IPS-NIHi7 (cell line): ENCODE measurements around the gene MAD1L1.
"Not testable (repeated sequence)": the region's sequence is repeated elsewhere in the genome, so short reads cannot be mapped to it uniquely, and the experiment has no call there.

Source experiments
- DNase-seq: peaks from one replicate; pipeline ENCODE4 v3.0.0; 2012; ENCODE audit warnings: mixed read lengths; ENCODE audit errors: extremely low spot score

The MAD1L1 gene

DNA sequence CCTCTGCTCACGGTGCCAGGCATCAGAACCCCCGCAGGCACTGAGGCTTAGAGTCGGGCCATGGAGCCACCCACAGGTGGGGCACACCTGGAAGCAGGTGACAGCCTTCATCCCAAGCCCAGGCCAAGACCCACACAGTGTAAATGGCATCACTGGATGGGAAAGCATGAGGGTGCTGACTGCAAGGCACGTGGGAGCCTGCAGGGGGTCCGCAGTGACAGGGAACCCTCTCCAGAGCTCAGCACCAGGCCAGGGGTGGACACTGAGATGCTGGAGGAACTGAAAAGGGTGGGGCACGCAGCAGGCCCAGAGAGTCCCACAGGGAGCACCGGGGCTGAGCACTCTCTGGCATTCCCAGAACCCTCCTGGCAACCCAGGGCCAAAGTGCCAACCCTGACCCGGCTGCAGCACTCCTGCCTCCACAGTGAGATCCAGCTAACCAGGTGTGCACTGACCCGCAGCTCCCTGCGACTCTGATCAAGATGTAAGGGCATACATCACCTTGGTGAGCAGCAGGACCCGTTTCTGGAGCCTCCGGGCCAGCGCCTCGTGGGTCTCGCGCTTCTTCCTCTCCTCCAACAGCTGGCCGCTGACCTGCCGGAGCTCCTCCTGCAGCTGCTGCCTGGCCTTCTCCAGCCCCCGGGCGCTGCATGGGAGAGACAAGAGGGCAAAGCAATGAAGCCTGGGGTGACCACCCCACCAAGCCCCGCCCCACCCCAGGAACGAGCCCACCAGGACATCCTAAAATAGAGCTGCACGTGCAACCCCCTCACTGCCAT lies 163.9 kb downstream of the MAD1L1 start:
- DNase-seq = no peak

DNA sequence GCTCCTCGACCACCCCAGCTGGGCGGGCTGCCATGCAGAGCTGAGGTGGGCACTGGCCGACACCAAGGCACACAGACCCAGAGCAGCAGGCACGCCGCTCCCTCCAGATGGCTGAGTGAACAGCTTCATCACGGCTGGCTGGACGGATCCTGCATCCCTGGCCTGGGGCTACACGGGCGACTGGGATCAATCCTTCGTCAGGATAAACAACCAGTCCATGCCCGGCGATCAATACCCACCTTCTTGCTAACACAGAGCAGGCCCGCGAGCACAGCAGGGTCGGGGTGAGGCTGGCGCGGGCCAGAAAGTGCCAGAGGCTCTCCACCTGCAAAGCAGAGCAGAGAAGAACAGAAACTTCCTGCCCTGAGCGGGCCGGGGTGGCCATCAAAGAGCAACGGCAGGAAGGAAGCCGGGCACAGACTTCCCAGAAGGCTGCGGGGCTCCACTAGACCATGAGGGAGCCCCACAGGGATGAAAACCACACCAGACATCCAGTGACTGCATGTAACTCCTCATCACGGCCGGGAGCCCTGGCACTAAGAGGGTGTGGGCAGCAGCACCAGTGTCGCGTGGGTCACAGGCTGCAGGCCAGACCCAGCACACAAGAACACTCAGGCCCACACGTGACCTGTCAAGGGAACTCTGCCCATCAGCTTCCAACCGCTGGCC lies 166.4 kb downstream of the MAD1L1 start:
- DNase-seq = no peak

DNA sequence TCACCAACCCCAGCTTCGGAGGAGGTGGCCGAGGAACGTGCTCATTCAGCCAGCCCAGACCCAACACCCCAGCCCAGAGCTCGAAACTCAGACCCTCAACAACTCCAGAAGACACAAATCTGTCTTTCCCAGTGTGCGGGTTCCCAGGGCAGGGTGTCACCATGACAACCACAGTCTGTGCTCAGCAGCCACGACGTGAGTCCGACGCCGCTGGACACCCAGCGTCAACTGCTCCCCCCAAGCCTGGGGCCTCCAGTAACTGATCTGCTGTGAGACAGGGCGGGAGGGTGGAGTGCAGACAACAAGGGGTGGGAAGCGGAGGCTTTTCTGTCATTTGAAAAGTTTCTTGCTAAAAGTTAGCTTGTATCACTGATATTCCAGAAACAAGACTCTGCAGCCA lies 167.2 kb downstream of the MAD1L1 start:
- no peak for DNase-seq

DNA sequence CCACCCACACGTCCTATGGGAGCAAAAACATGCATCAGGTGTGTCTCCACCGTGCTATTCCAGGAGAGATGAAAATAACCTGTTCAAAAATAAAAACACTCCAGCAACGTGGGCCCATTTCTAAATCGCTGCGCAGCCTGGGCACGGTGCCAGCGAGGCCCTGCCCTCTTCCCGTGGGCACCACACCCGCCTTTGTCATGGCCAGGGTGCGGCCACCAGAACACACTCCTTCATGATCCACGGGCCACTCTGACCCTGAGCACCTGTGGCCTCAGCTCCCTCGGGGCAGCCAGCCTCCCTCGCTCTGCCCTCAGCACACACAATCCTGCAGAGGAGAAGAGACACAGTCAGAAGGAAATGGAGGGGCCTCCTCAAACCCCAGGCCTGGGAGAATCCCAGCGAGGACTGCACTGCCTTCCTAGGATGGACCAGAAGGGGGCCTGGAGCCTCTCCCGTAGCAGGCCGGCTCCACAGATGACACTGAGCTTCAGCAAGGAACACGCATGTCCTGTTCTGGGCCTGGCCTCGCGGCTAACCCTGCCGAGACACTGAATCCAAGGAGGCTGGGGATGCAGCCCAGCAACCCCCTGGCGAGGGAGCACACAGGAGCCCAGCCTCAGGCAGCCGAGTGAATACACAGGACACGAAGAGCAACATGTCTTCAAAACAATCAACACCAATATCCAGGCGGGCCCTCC lies 169.0 kb downstream of the MAD1L1 start:
- DNase-seq = peak; percentile 43

DNA sequence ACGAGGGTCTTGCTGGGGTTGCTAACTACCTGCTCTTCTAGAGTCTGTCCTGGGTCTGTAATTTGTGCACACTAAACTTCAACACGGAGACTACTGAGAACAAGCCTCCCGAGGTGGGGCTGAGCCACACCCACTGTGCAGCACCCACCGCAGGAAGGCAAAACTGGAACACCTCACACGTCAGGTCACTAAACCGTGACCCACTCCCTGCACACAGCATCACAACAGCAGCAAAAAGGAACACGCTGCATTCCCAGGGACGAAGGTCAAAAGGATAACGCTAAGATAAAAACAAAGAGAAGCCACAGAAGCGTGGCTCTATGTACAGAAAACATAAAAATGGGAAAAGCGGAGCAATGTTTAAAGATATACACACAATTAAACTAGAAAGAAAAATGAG lies 170.1 kb downstream of the MAD1L1 start:
- no peak for DNase-seq

DNA sequence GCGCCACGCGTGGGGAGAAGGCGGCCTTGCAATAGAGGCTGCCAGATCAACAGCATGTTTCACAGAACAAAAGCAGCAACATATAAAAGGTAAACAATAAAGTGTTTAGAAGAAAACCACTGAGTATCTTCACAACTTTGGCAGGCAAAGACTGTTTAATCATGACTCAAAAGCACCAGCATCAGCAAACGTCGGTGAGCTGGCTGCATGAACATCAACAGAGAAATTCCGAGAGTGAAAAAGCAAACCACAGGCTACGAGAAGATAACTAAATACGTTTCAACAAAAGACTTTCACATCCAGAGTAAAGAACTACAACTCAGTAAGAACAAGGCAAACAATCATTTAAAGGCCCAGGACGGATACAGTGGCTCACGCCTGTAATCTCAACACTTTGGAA lies 172.0 kb downstream of the MAD1L1 start:
- no peak for DNase-seq

DNA sequence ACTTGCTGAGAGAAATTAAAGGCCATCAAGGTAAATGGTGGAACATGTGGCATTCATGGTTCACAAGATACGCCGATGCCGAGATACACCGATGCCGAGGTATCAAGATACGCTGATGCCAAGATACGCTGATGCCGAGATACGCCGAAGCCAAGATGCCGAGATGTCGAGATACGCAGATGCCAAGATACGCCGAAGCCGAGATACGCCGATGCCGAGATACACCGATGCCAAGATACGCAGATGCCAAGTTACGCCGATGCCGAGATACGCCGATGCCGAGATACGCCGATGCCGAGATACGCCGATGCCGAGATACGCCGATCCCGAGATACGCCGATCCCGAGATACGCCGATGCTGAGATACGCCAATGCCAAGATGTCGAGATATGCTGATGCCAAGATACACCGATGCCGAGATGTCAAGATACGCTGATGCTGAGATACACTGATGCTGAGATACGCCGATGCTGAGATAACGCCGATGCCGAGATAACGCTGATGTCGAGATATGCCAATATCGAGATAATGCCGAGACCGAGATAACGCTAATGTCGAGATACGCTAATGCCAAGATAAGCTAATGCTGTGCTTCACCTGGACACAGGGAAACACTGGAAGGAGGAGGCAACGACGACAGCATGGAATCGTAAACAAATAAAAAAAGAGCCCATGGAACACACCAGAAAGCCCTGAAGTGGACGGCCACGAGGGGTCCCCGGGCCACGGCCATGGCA lies 172.6 kb downstream of the MAD1L1 start:
- DNase-seq = no peak

DNA sequence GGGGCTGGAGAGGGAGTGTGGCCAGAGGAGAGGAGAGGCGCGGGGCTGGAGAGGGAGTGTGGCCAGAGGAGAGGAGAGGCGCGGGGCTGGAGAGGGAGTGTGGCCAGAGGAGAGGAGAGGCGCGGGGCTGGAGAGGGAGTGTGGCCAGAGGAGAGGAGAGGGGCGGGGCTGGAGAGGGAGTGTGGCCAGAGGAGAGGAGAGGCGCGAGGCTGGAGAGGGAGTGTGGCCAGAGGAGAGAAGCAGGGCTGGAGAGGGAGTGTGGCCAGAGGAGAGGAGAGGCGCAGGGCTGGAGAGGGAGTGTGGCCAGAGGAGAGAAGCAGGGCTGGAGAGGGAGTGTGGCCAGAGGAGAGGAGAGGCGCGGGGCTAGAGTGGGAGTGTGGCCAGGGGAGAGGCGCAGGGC lies 174.5 kb downstream of the MAD1L1 start:
- DNase-seq = not testable (repeated sequence)

DNA sequence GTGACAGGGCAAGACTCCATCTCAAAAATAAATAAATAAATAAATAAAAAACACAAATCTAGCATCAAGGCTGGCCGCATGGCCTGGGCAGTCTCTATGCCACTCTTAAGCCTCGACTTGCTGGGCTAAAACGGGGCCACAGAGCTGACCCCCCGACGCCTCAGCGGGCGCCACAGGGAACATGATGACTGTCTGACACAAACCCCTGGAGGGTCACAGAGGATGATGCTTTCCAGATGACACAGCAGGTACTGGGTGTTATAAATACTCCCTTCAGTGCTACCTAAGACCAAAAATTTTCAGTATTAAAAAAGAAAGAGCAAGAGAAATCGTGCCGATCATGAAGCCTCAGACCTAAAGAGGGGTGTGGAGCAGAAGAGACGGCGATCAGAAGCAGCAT lies 176.8 kb downstream of the MAD1L1 start:
- DNase-seq = no peak

DNA sequence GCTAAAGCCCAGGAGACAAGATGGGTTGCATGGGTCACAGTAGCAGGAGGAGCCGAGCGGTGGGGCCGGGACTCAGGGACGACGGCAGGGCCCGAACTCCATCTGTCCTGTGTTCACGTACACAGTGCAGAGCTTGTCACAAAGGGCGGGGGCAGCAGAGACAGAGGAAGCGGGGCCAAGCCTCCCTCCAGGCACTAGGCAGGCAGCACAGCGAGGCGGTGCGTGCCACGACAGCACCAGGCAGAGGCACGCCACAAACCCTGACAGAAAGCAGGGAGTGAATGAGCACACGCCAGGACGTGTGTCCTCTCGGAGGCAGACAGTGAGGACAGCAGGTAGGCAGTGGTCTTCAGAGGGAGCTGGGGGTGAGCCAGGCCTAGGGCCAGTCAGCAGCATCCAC lies 177.8 kb downstream of the MAD1L1 start:
- DNase-seq = no peak

DNA sequence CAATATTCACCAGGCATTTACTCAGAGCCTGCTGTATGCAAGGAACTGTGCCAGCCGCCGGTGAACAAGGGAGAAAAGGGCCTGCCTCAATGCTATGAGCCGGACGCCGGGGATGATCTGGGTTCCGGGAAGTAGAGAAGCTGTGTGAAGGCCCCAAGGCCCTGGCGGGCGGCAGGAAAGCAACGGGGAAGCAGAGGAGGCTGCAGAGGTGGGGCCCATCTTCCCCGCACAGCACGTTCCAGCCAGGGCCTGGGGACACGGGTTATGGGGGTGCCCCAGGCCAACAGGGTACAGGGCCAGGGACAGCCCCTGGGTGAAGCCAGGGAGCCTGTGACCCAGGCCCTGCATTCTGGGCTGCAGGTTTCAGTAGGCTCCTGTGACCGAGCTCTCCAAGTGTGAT lies 179.3 kb downstream of the MAD1L1 start:
- no peak for DNase-seq

DNA sequence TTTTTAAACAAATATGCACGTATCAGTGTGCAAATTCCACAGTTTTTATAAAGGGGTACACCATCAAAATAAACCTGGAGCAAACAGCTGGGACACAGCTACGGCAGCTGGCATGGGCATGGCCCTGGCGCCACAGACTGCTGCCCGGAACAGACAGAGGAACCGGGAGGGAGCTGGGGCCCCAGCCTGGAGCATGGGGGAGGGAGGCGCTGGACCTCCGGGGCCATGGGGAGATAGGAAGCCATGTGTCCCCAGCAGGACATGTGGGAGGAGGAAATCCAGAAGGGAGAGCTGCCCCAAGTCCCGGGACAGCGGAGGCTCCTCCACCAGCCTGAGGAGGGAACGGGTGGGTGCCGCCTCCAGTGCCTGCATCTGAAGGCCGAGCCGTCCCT lies 180.1 kb downstream of the MAD1L1 start:
- DNase-seq = no peak

DNA sequence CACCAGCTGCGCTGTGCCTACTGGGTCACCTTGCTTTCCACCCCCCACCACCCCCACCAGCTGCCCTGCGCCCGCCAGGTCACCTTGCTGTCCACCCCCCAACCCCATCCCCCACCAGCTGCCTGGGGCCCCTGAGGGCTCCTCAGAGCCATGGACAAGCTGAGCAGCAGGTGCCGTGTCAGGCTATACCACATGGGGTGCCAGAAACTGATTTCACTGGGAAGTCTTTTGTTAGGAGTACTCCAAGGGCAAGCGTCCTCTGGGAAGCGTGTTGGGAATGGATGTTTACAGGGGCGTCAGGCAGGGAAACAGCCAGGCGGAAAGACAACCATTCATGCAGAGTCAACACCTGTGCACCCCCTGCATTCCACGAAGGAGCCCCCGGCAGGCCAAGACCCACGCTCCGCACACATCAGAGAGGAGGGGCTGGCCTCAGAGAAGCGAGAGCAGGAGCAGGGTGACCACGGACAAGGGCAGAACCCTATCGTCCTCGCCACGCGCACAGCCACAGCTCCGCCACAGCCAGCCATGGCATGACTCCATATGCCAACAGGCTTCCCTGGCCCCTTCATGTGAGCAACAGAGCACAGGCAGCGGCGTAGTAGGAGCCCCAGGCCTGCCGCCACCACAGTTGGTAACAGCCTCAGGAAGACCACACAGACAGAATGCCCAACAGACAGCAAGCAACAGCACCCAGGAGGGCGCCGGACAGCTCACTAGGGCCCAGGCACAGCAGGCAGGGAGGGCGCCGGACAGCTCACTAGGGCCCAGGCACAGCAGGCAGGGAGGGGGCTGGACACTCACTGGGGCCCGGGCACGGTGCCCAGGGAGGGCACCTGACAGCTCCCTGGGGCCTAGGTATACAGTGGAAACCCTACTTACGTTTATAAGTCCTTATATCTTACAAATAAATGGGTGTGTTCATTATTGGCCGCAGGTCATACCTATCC lies 180.8 kb downstream of the MAD1L1 start:
- DNase-seq = no peak

DNA sequence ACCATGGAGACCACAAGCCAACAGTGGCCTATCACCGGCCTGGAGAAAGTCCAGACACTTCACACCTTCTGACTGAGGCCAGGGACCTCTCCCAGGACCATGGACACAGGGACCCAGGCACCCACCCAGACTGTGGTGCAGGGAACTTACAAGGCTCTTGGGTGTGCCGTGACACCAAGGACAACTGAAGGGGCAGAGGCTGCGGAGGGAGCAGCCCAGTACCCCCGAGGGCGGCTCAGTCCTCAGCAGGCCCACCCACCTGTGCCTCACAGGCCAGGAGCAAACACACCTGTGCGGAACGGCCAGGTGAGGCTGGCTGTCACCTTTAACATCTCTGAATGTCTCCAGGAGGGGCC lies 182.3 kb downstream of the MAD1L1 start:
- no peak for DNase-seq

DNA sequence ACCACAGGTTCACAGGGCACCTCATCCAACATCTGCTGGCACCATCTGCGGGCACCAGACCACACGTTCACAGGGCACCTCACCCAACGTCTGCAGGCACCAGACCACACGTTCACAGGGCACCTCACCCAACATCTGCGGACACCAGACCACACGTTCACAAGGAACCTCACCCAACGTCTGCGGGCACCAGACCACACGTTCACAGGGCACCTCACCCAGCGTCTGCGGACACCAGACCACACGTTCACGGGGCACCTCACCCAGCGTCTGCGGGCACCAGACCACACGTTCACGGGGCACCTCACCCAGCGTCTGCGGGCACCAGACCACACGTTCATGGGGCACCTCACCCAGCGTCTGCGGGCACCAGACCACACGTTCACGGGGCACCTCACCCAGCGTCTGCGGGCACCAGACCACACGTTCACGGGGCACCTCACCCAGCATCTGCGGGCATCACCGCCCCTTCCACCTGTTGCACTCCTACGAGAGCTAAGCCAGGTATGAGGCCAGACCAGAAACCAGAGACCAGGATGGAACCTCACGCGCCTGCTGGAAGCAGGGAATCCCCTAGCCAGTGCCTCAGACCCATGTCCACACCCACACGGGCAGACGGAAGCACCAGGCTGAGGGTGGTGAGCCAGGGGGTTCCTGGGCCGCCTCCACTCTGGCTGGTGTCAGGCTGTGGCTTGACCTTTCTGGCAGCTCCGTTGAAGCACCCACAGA lies 182.8 kb downstream of the MAD1L1 start:
- DNase-seq = no peak

DNA sequence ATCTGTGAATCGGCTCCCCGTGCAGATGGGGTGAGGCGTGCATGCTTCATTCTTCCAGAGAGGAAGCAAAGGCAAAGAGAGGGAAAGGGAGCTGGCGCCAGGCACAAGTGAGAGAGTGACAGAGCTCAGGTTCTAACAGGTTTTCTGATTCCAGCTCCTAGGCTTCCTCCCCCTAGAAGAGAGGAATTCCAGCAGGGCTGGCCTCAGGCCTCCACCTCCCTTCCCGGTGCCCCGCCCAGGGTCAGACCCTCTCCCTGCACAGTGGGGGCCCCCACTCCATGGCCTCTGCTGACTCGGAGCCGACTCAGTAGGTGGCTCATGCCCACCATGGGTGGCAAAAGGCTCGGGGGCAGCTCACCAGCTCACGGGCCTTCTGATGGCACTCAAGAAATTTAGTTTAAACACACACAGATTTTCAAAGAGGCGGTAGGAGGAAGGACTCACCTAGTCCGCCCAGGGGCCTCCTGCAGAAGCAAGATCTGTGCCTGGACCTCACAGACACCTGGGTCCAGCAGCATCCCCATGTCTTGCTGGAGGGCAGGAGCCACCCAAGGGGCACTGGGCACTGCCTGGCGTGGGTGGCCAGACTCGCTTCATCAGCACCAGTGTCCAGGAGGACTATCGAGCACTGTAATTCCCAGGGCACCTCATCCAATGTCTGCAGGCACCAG lies 183.5 kb downstream of the MAD1L1 start:
- DNase-seq = no peak

DNA sequence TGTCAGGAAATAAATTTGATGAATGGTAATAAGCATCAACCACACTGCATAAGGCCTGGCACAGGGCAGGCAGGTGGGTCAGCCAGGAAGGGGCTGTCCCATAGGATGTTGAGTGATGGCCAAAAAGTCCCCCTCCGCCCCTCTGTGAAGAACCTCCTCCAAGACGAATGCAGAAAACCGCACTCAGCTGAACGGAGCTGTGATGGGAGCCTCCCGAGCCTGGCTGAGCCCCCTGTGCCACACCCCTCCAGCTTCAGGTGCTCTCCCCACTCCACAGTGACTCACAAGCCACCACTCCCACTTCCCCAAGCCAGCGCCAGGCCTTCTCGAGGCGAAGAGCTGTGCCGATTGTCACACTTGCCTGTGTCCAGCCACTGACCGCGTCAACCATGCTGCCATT lies 184.2 kb downstream of the MAD1L1 start:
- no peak for DNase-seq

DNA sequence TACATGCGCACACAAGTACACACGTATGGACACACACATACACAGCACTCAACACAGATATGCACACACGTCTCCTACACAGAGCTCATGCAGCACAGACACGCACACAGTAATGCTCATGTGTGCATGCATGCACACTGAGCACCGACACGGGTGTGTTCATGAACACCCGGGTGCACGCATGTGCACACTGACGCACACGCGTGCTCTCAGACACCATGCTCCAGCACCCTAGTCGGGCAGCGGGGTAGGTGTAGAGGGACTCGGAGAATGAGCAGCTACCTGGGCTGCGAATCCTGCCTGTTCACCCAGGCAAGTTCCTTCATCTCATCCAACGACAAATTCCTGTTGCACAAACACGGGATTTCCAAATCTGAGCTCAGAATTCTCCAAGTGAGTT lies 184.7 kb downstream of the MAD1L1 start:
- DNase-seq = no peak

DNA sequence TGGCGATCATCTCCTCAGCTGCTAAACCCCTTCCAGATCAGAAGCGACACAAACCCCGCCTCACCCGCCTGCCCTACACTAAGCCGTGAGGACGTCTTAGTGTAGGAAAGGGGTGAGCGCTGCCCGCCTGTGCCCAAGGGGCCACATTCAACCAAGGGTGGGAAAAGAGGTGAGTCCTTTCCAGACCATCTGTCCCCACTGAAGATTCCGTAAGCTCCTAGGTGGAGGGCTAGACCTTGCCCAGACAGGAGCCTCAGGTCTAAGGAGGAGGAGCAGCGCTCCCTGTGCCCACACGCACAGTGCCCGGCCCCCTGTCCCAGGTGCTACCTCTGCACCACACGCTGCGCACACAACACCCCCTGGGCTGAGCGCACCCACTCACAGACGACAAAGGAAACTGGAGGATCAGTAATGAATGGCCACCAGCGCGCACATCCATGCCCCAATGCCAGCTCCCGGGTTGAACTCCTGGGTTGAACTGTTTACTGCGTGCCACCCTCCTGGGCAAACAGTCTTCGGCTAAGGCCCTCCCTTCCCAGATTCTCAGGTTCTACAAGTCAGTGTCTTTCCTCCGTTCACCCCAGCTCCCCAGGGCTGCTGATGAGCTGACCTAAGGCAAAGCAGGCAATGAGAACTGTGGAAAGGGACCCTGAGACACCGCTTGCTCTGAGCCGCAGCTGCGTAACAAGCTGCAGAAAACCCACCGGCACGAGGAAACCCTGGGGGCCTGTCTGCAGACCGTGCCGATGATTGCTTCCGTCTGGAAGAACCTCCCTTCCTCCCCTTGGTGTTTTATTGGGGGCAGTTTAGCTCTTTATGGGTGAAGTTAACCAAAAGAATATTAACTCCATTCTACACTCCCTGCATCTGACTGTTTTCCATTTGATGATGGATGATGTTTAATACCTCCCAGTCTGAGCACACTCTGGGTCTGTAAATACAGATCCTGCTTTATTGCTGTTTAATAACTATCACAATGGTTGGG lies 185.9 kb downstream of the MAD1L1 start:
- no peak for DNase-seq
